Measurements from ENCODE around the gene FILIP1L.
"Not testable (repeated sequence)": the region's sequence is repeated elsewhere in the genome, so short reads cannot be mapped to it uniquely, and the experiment has no call there.

The FILIP1L gene

DNA sequence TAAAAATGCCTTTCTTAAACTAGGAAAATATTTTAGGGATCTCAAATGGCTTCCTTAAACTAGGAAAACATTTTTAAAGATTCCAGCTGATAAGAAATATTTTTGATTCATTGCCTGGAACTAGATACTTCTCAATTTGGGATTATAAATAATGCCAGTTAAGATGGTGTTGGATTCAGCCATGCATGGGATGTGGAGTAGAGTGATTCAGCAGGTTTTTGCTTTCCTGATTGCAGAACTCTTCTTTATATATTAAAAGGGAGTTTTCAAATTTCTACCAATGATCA is 15.6 kb downstream of the FILIP1L start:
- DNase-seq (ENCODE audit: low spot score): no peak

DNA sequence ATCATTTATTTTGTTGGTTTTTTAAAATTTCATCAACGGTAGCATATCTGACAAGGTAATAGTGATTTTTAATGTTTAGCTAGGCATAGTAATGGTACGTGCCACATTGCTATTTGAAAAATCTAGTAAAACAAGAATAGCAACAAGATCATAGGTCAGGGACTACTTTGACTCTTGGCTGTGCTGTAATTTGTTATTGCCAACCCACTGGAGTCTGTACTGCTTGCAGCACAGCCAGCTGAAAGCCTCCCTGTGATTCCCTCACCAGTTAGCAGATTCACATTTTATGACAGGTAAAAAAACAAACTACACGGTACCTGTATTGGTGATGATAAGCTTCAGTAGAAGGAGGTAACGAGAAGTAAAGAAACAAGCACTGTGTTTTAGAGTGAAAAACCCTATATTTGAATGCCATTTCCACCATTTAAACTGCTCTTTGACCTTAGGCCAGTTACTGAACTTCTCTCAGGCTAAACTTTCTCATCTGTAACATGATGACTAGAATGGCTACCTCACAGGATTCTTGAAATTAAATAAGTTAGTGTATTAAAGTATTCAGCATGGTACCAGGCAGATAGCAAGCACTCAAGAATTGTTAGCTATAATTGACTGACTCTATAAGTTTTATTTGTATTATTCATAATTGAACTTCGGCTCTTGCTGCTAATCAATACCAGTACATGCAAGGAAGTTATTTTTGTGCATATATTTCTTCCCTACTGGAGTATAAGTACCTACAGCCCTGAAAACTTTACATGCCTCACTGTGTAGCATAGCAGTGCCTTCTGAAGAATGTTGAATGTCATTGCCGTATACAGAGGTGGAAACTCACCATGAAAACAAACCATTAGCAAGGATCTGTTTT is 16.1 kb downstream of the FILIP1L start:
- DNase-seq (ENCODE audit: low spot score): no peak

DNA sequence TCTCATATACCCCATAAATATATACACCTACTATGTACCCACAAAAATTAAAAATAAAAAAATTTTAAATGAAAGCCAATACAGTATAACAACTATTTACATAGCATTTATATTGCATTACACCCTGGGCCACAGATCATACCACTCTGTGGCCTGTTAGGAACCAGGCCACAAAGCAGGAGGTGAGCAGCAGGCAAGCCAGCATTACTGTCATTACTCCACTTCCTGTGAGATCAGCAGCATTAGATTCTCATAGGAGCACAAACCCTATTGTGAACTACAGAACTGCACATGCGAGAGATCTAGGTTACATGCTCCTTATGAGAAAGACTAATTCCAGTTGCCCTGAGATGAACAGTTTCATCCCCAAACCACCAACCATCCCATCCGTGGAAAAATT is 17.4 kb downstream of the FILIP1L start:
- no peak for DNase-seq (ENCODE audit: low spot score)

DNA sequence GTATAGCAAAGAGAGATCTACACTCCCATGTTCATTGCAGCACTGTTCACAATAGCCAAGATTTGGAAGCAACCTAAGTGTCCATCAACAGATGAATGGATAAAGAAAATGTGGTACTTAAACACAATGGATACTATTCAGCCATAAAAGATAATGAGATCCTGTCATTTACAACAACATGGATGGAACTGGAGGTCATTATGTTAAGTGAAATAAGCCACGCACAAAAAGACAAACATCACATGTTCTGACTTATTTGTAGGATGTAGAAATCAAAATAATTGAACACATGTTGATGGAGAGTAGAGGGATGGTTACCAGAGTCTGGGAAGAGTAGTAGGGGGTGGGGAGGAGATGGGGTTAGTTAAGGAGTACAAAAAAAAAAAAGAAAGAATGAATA is 18.0 kb downstream of the FILIP1L start:
- DNase-seq (ENCODE audit: low spot score): not testable (repeated sequence)

DNA sequence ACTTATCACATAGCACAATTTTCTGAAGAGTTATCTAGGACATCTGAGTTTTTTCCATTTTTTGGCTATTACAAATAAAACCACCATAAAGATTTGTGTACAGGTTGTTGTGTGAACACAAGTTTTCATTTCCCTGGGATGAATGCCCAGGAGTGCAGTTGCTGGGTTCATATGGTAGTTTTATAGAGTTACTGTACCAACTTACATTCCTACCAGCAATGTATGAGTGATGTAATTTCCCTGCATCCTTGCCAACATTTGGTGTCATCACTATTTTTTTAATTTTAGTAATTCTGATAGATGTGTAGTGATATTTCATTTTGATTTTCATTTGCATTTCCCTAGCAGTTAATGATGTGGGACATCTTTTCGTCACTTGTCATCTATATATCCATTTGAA is 20.5 kb downstream of the FILIP1L start:
- DNase-seq (ENCODE audit: low spot score): no peak

DNA sequence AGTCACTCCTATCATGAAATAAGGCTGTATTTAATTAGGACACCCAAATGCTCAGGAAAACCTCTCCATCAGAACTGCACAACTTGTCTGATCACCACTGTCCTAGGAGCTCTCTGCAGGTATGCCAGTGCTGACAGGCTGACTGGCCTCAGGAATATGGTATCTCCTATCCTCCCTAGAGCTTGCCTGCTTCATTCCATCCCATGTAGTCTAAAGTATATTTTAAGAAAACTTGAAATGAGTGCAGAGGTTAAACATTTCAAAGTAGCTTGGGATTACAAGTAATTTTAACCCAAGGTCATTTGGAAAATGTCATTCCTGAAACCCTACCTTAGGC is 23.7 kb downstream of the FILIP1L start:
- no peak for DNase-seq (ENCODE audit: low spot score)

DNA sequence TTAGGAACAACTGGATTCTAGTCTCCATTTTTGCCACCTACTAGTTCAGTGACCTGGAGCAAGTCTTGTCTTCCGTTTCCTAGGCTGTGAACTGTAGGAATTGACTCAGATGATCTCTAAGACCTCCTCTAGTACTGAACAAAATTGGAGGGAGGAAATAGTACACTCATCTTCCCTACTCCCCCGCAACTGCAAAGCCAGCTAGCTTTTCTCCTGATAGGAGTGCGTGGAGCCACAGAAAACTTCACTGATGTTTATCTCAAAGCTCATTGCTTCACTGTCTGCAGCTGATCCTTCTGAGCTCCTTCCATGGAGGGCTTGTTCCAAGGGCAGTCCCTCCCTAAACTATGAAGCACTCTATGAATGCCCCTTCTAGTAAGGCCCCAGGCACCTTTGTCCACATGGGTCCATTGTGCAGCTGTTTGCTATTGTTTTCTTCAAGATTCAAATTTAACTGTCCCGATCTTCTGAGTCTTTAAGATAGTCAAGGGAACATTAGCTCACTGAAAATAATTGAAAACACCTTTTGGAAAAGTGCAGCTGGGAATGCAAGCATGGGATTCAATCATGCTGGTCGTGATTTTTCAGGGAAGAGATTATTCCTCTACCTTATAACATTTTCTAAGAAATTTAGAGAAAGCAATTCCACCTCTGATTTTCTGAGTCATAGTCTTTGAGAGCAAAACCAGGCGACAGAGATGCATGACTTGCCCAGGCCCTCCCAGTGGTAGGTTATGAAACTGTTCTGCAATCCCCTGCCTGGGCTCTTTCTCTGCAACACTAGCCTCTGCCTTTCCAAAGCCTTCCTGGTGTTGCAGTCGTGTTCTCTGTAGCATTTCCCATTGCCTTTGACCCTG is 24.3 kb downstream of the FILIP1L start:
- no peak for DNase-seq (ENCODE audit: low spot score)

DNA sequence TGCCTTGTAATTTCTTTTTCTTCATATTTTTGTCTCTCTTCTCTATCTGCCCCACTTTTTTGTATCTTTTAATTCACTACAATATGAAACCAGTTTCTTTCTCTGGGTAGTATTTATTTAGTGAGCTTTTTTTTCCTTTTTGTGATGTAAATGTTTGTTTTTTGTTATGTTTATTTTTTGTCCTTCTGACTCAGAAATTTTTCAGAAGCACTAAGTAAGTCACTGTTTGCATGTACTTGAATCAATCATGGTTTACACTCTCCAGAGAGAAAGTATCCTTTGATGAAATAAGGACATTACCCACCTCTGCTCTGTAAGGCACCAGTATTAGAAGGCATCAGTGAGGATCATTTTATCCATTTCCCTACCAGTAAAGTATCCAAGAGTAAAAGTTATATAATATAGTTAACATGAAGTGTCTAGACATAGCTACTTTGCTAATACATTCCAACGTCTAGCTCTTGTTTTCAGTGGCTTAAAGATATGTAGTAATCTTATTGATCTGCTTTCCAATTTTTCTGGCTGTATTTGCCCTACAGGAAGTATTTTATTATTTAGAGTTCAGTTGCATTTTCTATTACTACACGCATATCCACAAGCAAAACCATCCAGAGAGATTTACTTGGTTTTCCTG is 25.4 kb downstream of the FILIP1L start:
- DNase-seq (ENCODE audit: low spot score): no peak

DNA sequence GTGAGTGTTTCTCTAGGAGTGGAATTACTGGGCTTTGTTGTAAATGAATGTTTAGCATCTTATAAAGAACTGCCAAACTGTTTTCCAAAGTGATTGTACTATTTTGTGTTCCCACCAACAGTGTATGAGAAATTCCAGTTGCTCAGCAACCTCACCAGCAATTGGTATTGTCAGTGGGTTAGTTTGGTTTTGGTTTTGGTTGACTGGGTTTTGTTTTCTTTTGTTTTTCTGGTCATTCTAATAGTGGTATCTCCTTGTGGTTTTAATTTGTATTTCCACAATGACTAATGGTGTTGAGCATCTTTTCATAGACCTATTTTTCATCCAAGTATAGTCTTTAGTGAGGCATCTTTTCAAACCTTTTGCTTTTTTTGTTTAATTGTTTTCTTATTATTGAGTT is 27.1 kb downstream of the FILIP1L start:
- no peak for DNase-seq (ENCODE audit: low spot score)

DNA sequence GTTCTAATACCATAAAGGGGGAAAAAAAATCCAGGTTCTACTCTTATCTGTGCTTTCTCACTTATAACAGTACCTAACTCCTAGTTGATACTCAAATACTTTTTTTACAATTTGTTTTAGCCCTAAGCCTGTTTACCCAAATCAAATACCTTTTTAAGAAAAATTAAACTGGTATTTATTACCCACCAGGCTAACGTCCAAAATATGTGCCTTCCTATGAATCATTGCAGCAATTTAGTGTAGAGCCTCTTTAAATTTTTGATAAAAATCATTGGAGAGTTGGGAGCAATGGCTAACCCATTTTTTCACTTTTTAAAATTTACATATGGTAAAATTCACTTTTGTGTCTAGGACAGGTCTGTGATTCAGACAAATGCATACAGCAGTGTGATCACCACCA is 27.9 kb downstream of the FILIP1L start:
- no peak for DNase-seq (ENCODE audit: low spot score)

DNA sequence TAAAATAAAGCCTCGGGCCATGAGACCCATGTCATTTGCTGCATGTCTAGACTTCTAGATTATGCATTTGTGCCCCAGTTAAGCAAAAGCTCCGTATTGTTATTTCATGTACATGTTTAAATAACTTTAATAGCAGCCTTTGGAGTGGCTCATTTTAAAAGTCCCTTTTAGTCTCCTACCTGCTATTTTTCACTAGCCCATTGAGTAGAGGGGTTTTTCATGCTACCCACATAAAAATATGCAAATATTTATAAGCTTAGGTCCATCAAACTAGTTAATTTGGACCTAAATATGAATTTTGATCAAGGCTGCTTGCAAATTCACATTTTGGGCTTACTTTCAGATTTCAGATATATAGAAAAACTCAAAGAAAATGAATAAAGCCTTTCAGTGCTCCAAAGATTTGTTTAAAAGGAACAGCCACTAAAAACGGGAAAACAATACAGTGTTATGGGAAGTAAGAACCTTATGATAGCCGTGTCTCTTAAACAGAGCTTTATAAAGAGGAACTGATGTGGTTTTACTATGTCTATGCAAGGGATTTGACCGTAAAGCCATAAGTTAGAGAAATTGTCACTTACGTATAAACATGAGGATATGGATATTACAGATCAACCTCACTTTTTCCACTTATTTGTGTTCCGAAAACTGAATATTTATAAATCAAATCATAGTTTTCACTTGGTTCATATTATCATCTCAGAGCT is 30.0 kb downstream of the FILIP1L start:
- no peak for DNase-seq (ENCODE audit: low spot score)

DNA sequence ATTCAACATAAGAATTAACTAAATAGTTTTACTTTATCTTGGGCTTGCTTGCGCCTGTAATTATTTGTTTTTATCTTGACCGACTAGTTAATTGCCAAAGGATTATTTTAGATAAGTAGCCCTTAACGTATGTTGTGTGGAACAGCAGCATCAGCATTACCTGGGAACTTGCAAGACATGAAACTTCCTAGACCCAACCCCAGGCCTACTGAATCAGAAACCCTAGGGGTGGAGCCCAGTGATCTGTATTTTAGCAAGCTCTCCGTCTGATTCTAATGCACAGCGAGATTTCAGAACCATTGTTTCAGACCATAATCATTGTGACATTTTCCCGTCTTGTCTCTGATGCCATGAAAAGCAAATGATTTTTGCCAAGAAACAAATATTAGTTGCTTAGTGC is 31.1 kb downstream of the FILIP1L start:
- DNase-seq (ENCODE audit: low spot score): no peak

DNA sequence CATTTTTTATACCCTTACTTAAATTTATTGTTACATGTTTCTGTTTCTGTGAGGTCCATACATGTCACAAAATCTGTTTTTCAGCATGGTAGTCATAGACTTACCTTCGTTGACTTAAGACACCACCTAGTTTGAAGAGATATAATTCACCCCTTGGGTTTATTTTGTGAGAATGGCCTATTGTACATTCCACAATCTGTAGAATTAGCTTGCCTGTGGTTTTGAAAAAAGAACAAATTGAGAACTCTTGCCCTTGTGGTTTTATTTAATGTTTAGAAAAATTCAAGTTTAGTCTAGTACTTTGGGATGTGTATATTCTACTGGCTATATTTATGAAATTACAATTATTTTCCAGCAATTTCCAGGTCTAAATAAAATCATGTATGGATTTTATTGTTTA is 31.6 kb downstream of the FILIP1L start:
- no peak for DNase-seq (ENCODE audit: low spot score)

DNA sequence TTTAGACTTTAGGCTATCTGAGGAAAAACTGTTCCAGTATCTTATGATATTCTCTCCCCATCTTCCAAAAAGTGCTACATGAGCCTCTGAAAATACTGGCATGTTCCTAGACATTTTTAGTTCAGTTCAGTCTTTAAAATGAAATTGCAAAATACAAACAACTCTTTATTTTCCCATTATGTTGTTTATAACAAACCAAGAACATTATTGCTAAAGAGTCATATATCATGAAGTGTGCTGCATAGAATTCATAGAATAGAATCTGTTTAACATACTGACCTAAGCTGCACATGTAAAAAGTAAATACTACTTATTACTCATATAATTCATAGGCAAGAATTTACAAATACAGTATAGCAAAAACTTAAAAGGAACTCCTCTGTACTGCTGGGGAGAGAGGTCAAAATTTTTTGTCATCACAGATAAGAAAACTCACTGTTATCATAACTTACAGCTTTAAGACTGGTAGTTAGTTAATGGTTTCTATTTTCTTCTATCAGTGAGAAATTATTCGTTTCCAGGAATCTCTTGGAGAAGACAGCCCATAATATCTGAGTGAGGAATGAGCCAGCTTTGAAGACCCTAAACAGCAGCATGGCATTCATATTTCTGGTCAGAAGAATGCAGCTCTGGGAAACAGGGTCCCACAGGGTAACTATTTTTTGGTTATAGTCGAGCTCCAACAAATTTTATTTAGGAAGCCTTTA is 32.2 kb downstream of the FILIP1L start:
- DNase-seq (ENCODE audit: low spot score): no peak

DNA sequence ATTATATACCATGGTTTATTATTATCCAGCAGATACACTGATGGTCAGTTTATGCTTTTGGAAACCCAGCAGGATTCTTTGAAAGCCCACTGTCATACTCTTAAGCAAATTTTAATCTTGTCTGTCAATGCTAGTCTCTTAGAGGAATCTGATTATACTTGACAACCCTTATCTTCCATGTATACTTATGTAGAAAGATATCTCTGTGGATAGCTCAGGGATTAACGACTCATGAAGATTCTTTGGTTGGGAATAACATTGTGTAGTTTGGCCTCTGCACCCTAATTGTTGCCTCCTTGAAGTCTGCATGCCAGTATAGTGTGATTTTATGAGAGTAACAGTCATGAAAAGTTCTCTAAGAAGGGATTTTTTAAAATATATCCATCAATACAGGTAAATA is 33.0 kb downstream of the FILIP1L start:
- no peak for DNase-seq (ENCODE audit: low spot score)

DNA sequence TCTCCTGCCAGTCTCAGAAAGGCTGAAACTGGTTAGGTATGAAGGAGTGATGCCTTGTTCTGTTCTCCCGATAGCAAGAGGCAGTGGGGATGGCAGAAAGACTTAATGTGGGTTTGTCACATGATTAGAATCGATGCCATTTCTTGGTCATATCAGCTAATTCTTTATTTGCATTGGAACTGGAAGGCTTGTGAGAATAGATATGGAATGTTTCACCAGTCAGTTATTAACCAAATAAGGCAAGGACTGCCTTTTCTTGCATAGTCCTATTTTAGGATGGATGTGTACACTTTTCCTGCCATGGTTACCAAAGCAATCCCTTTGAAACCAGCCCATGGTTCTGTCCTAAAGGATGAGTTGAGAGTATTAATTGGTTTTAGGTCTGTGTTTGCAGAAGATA is 33.7 kb downstream of the FILIP1L start:
- DNase-seq (ENCODE audit: low spot score): no peak

DNA sequence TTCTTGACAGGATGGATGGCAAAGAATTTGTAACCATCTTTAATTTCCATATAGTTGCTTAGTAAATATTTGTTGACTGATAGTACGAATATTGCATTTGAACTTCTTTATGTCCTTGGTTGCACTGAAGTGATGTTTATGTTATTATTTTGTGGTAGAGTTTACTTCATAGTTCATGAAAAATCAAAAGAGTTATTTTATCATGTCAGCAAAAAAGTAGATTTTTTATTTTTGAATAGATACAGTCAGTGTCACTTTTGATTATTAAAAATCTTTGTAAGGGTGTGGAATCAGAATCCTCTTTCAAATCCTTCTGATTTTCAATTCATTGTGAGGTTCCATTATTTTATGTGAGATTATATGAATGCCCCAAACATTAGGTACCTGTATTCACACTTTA is 35.0 kb downstream of the FILIP1L start:
- no peak for DNase-seq (ENCODE audit: low spot score)

DNA sequence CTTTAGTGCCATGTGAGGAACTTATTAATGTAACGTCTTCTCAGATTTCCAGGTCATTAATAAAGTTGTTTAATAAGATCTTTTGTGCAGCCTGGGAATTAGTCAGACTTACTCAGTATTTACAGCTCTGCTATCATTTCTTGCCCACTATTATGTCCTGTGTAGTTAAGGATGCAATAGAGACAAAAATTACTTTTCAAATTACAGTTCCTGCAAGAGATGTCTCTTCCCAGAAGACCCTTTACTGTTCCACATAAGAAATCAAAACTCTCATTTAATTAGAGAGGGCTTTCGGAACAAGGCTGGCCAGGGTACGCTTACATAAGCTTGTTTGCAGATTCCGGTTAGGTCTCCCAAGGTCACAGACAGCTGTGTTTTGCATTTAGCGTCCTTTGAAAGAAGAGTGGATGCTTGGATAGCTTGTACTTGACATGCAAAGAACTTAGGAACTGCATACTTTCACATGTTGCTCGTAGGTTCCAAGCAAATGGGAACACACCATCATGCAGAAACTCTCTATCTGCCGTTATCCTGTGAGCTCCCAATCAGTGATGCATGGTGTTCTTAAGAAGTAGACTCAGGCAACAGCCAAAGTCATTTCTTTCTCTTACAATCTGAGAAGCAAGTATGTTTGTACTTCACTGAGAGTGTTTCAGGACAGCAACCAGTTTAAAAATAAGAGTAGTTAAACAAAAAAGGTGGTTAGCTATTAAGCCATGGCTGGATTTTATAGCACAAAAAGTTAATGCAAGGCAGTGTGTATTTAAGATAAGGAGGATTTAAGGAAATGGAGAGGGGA is 37.4 kb downstream of the FILIP1L start:
- no peak for DNase-seq (ENCODE audit: low spot score)

DNA sequence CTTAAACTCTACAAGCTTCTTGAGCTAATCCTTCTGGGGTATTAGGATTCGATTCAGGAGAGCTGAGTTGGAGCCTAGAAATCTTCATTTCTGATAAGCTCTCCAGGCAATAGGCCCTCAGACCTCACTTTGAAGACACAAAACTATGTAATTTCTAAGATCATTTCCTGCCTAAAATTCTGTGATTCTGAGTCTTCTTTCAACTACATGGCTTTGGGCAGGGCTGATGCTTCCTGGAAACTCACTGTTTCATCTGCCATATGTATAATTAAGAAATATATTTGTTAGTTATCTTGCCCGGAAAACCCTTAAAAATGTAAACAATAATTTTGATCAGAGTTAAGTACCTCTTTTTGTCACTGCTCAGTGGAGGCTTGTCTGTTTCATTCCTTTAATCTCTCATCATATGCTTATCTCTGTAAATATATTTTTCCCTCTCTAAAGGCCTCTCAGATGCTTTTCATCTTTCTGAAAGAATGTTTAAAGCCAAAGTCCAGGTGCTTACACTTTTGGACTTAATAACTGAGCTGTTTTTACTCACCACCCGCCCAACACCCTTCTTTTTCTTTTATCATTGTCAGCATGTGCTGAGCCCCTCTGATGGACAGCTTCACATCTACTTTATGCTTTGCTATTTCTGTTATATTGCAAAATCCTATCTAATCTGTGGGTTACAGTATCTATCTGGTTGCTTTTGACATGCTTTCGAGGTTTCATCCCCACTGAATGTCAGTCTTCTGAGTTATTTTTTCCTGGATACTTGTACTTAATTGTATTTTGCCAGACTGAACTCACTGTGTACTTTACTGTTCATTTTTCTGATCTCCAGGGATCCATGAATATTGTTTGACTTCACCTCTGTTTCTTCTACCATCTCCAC is 38.2 kb downstream of the FILIP1L start:
- DNase-seq (ENCODE audit: low spot score): no peak

DNA sequence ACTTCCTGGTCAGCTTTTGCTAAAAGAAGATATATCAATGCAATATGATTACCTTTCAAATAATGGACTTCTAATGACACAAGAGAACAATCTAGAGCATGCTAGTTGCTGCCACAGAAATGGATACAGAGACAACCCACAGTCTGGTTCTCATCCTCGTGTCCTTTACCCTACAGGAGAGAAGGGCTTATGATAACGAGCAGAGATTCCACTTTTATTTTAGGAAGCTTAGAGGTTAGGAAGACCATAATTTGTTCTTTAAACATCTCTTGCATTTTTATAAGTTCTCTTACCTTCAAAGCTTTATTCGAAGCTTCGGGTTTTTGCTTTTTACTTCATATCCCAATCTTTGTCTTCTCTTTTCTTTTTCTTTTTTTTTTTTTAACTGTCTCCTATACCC is 39.1 kb downstream of the FILIP1L start:
- no peak for DNase-seq (ENCODE audit: low spot score)
